ENCODE measurements around the gene CNOT6L.

- TF ChIP-seq CTCF (IDR thresholded peaks at IDR 0.05; ENCODE audit: low read length) (no peak), EZH2 (optimal IDR thresholded peaks at IDR 0.05; ENCODE audit: low read depth, low read length) (no peak)
Observed at GRCh38 chr4:77751764-77752163, 67.4 kb downstream of the CNOT6L start.
